ENCODE measurements around the gene PAGE2B. TPM values are rescaled to one million over a fixed set of nuclear protein-coding genes. Genes with fewer than 3 reads are reported as not detected.

The PAGE2B gene, protein sequence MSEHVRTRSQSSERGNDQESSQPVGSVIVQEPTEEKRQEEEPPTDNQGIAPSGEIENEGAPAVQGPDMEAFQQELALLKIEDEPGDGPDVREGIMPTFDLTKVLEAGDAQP
- total RNA-seq: 1 to 10 TPM in 1 of 2 experiments, not detected in 1; 1.0 TPM
- not detected for polyA plus RNA-seq

DNA sequence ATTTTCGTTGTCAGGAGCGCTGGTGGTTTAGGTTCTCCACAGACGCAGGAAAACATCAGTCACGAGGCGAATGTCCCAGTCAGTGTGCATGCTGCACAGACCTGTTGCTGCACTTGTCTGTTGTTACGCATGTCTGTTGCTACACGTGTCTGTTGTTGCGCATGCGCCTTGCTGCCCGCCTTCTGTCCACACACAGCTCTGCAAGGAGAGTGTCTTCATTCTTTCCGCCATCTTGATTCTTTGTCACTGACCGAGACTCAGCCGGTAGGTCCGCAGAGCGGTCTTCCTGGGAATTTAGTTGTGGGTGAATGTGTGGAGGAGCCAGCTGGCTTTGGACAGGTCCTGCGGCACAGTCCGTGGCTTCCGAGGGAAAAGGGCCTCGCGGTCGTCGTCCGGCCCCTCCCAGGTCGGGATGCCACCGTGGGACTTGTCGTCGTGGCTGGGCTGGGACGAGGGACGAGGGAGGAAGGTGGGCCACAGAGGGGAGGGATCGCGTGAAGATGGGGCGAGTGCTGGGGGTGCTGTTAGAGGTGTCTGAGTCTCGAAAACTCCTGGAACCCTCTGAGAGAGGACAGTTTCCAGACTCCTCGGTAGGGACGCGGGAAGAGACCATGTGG lies at the start of gene PAGE2B:
Gene PAGE2B (plus strand): TSS at position 180 of the 617 bp plus-strand sequence. CDS start 1,012 bp downstream, outside the sequence.
- no peaks in the 10 kb centered on the region for H3K9me3 ChIP-seq (ENCODE audit: control insufficient read depth in 1 of 2, low read length in 2 of 2)
- POLR2A ChIA-PET (ENCODE audit: partially characterized antibody): no interaction called here

GRCh38 chrX:55026143-55026542 lies 48.7 kb upstream of the PAGE2B start:
- CTCF ChIA-PET (ENCODE audit: partially characterized antibody): no interaction called here
- H3K4me1 ChIP-seq (ENCODE audit: insufficient read depth, low read length): no peaks in the 10 kb centered on the region
- H3K27me3 ChIP-seq (ENCODE audit: insufficient read depth, low read length): no peaks in the 10 kb centered on the region
- no peaks in the 10 kb centered on the region for H3K27me3 Mint-ChIP-seq
- H3K36me3 ChIP-seq (ENCODE audit: insufficient read depth, low read length): no peaks in the 10 kb centered on the region
- H3K36me3 Mint-ChIP-seq: peaks cover 0 to 4% of the 10 kb centered on the region in 2 donors
- no peak for DNase-seq
- no peak overlapping the region for H3K27ac Mint-ChIP-seq
- no peak overlapping the region for H3K4me3 ChIP-seq (ENCODE audit: low read length in 2 of 2)
- POLR2A ChIA-PET (ENCODE audit: partially characterized antibody): no interaction called here
- no peak overlapping the region for H3K27ac ChIP-seq (ENCODE audit: low read depth, low read length)
- peaks cover 0 to 2% (median 0%) of the 10 kb centered on the region in 8 donors for H3K9me3 Mint-ChIP-seq
- H3K4me1 Mint-ChIP-seq: no peaks in the 10 kb centered on the region
- intact Hi-C loops (cut with micrococcal nuclease): no loop called here
- H3K9me3 ChIP-seq (ENCODE audit: control insufficient read depth in 1 of 2, low read length in 2 of 2): no peaks in the 10 kb centered on the region
- H3K4me3 Mint-ChIP-seq: no peak overlapping the region

More for the DNA sequence above, at the start of gene PAGE2B:
- Mint-ChIP-seq H3K36me3 (no peaks in the 10 kb centered on the region), H3K27me3 (peaks cover 0 to 4% of the 10 kb centered on the region in 2 donors), H3K27ac (no peak within 1 kb of the TSS), H3K9me3 (peaks cover 0 to 3% (median 0%) of the 10 kb centered on the region in 8 donors), H3K4me1 (no peaks in the 10 kb centered on the region), H3K4me3 (no peak within 1 kb of the TSS)
- CTCF ChIA-PET (ENCODE audit: partially characterized antibody): no interaction called here
- no peak within 1 kb of the TSS for H3K27ac ChIP-seq (ENCODE audit: low read depth, low read length)
- no peak for DNase-seq
- intact Hi-C loops (cut with micrococcal nuclease): no loop called here
- H3K4me3 ChIP-seq (ENCODE audit: low read length in 2 of 2): no peak within 1 kb of the TSS
- no peaks in the 10 kb centered on the region for H3K27me3 ChIP-seq (ENCODE audit: insufficient read depth, low read length)
- H3K36me3 ChIP-seq (ENCODE audit: insufficient read depth, low read length): no peaks in the 10 kb centered on the region
- no peaks in the 10 kb centered on the region for H3K4me1 ChIP-seq (ENCODE audit: insufficient read depth, low read length)

DNA sequence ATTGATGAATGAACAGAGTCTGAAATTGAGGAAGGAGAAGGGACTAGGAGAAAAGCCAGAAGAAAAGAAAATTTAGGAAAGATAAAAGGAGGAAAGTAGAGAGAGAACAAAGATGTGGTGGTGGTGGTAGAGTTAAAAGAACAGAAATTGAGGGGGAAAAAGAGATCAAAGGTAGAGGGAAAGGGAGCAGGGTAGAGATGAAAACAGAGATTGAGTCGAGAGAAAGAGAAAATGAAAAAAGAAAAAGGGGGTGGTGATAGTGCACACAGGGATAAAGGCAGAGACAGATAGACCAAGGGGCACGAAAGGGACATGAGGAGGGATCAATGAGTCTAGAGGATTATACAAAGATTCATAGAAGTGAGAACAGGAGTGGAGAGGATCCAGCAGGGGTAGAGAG lies 48.0 kb upstream of the PAGE2B start:
- Histone ChIP-seq H3K36me3 (ENCODE audit: insufficient read depth, low read length) (no peaks in the 10 kb centered on the region), H3K4me3 (ENCODE audit: low read length in 2 of 2) (no peak overlapping the region), H3K27me3 (ENCODE audit: insufficient read depth, low read length) (no peaks in the 10 kb centered on the region), H3K4me1 (ENCODE audit: insufficient read depth, low read length) (no peaks in the 10 kb centered on the region), H3K27ac (ENCODE audit: low read depth, low read length) (no peak overlapping the region), H3K9me3 (ENCODE audit: control insufficient read depth in 1 of 2, low read length in 2 of 2) (no peaks in the 10 kb centered on the region)
- CTCF ChIA-PET (ENCODE audit: partially characterized antibody): no interaction called here
- POLR2A ChIA-PET (ENCODE audit: partially characterized antibody): no interaction called here
- Mint-ChIP-seq H3K9me3 (peaks cover 0 to 2% (median 0%) of the 10 kb centered on the region in 8 donors), H3K4me1 (no peaks in the 10 kb centered on the region), H3K36me3 (peaks cover 0 to 4% of the 10 kb centered on the region in 2 donors), H3K27ac (peak overlapping the region in 1 of 7 donors; percentile 54), H3K27me3 (no peaks in the 10 kb centered on the region), H3K4me3 (peak overlapping the region in 1 of 8 donors; percentile 31)
- intact Hi-C loops (cut with micrococcal nuclease): no loop called here
- no peak for DNase-seq

DNA sequence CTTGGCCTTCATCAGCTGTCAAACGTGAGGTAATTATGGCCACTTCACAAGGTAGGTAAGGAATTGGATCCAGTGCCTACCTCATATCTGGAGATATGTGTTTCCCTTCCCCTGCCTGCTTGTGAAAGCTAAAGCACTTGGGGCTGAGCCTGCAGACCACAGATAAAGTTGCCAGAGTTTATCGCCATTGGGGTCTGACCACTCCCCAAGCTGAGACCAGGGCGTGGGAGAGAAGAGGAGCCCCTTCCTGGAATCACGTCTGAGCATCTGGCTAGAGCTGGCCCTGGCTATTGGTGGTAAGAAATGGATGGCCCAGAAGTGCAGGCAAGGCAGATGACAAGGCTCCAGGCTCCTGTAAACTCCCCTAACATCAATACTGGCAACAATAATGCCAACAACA lies 46.8 kb upstream of the PAGE2B start:
- intact Hi-C loops (cut with micrococcal nuclease): no loop called here
- POLR2A ChIA-PET (ENCODE audit: partially characterized antibody): no interaction called here

GRCh38 chrX:55028611-55029010 lies 46.2 kb upstream of the PAGE2B start:
- Histone ChIP-seq H3K9me3 (ENCODE audit: control insufficient read depth in 1 of 2, low read length in 2 of 2) (no peaks in the 10 kb centered on the region), H3K36me3 (ENCODE audit: insufficient read depth, low read length) (no peaks in the 10 kb centered on the region), H3K27me3 (ENCODE audit: insufficient read depth, low read length) (no peaks in the 10 kb centered on the region), H3K4me1 (ENCODE audit: insufficient read depth, low read length) (no peaks in the 10 kb centered on the region), H3K4me3 (ENCODE audit: low read length in 2 of 2) (no peak overlapping the region), H3K27ac (ENCODE audit: low read depth, low read length) (no peak overlapping the region)
- peaks cover 0 to 4% of the 10 kb centered on the region in 2 donors for H3K36me3 Mint-ChIP-seq
- no peak overlapping the region for H3K4me3 Mint-ChIP-seq
- DNase-seq: no peak
- no peak overlapping the region for H3K27ac Mint-ChIP-seq
- intact Hi-C loops (cut with micrococcal nuclease): no loop called here
- H3K27me3 Mint-ChIP-seq: no peaks in the 10 kb centered on the region
- H3K4me1 Mint-ChIP-seq: no peaks in the 10 kb centered on the region
- ChIA-PET CTCF (ENCODE audit: partially characterized antibody) (no interaction called here), POLR2A (ENCODE audit: partially characterized antibody) (no interaction called here)
- H3K9me3 Mint-ChIP-seq: peaks cover 0 to 2% (median 0%) of the 10 kb centered on the region in 8 donors

More for the DNA sequence above, 46.8 kb upstream of the PAGE2B start:
- no peaks in the 10 kb centered on the region for H3K4me1 Mint-ChIP-seq
- H3K9me3 Mint-ChIP-seq: peaks cover 0 to 2% (median 0%) of the 10 kb centered on the region in 8 donors
- CTCF ChIA-PET (ENCODE audit: partially characterized antibody): no interaction called here
- no peaks in the 10 kb centered on the region for H3K36me3 ChIP-seq (ENCODE audit: insufficient read depth, low read length)
- H3K4me3 ChIP-seq (ENCODE audit: low read length in 2 of 2): no peak overlapping the region
- no peaks in the 10 kb centered on the region for H3K27me3 ChIP-seq (ENCODE audit: insufficient read depth, low read length)
- no peak for DNase-seq
- H3K27ac Mint-ChIP-seq: peak overlapping the region in 1 of 7 donors; percentile 57
- H3K9me3 ChIP-seq (ENCODE audit: control insufficient read depth in 1 of 2, low read length in 2 of 2): no peaks in the 10 kb centered on the region
- H3K4me3 Mint-ChIP-seq: no peak overlapping the region
- H3K4me1 ChIP-seq (ENCODE audit: insufficient read depth, low read length): no peaks in the 10 kb centered on the region
- peaks cover 0 to 4% of the 10 kb centered on the region in 2 donors for H3K36me3 Mint-ChIP-seq
- no peak overlapping the region for H3K27ac ChIP-seq (ENCODE audit: low read depth, low read length)
- no peaks in the 10 kb centered on the region for H3K27me3 Mint-ChIP-seq

DNA sequence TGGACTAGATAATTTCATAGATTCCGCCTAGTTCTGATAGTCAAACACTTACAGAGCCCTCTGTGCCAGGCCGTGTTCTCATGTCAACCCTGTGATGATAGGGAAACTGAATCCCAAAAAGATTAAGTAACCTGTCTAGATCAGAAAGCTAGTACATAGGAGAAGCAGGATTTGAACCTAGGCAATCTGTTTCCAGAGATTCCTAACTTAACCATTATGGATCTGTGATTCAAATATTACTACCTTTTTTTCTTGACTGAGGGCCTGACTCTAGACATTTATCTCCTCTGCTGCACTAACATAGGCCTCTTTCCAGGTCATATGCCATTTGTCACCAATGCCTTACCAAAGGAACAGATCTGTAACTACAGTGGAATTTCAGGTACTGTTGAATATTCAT lies 45.5 kb upstream of the PAGE2B start:
- Histone ChIP-seq H3K36me3 (ENCODE audit: insufficient read depth, low read length) (no peaks in the 10 kb centered on the region), H3K27me3 (ENCODE audit: insufficient read depth, low read length) (no peaks in the 10 kb centered on the region), H3K4me1 (ENCODE audit: insufficient read depth, low read length) (no peaks in the 10 kb centered on the region), H3K27ac (ENCODE audit: low read depth, low read length) (no peak overlapping the region), H3K4me3 (ENCODE audit: low read length in 2 of 2) (no peak overlapping the region), H3K9me3 (ENCODE audit: control insufficient read depth in 1 of 2, low read length in 2 of 2) (no peaks in the 10 kb centered on the region)
- ChIA-PET CTCF (ENCODE audit: partially characterized antibody) (no interaction called here), POLR2A (ENCODE audit: partially characterized antibody) (no interaction called here)
- Mint-ChIP-seq H3K4me3 (no peak overlapping the region), H3K9me3 (peaks cover 0 to 2% (median 0%) of the 10 kb centered on the region in 8 donors), H3K27ac (no peak overlapping the region), H3K27me3 (no peaks in the 10 kb centered on the region), H3K36me3 (peaks cover 0 to 4% of the 10 kb centered on the region in 2 donors), H3K4me1 (no peaks in the 10 kb centered on the region)
- no peak for DNase-seq
- intact Hi-C loops (cut with micrococcal nuclease): no loop called here

- CTCF ChIA-PET (ENCODE audit: partially characterized antibody): no interaction called here
- Mint-ChIP-seq H3K9me3 (peaks cover 0 to 4% (median 0%) of the 10 kb centered on the region in 8 donors), H3K27me3 (no peaks in the 10 kb centered on the region), H3K4me1 (no peaks in the 10 kb centered on the region), H3K36me3 (no peaks in the 10 kb centered on the region), H3K27ac (no peak within 1 kb of the TSS), H3K4me3 (no peak within 1 kb of the TSS)
- no peak for DNase-seq
- no peak within 1 kb of the TSS for H3K4me3 ChIP-seq (ENCODE audit: low read length in 2 of 2)
- intact Hi-C loops (cut with micrococcal nuclease): no loop called here
- H3K9me3 ChIP-seq (ENCODE audit: control insufficient read depth in 1 of 2, low read length in 2 of 2): no peaks in the 10 kb centered on the region
- H3K27me3 ChIP-seq (ENCODE audit: insufficient read depth, low read length): no peaks in the 10 kb centered on the region
- no peak within 1 kb of the TSS for H3K27ac ChIP-seq (ENCODE audit: low read depth, low read length)
- H3K4me1 ChIP-seq (ENCODE audit: insufficient read depth, low read length): no peaks in the 10 kb centered on the region
- H3K36me3 ChIP-seq (ENCODE audit: insufficient read depth, low read length): no peaks in the 10 kb centered on the region
- POLR2A ChIA-PET (ENCODE audit: partially characterized antibody): no interaction called here
These were observed 44.3 kb upstream of the PAGE2B start, which contains the start of gene ALAS2 for GRCh38 chrX:55030271-55031205. TSS of gene ALAS2 (minus strand) at chrX:55030977. CDS start at chrX:55026000, 4,977 bp downstream.

Measured in CD4-positive, alpha-beta memory T cell (primary cell).